ENCODE results near the gene SLC26A8.

SLC26A8 gene, protein sequence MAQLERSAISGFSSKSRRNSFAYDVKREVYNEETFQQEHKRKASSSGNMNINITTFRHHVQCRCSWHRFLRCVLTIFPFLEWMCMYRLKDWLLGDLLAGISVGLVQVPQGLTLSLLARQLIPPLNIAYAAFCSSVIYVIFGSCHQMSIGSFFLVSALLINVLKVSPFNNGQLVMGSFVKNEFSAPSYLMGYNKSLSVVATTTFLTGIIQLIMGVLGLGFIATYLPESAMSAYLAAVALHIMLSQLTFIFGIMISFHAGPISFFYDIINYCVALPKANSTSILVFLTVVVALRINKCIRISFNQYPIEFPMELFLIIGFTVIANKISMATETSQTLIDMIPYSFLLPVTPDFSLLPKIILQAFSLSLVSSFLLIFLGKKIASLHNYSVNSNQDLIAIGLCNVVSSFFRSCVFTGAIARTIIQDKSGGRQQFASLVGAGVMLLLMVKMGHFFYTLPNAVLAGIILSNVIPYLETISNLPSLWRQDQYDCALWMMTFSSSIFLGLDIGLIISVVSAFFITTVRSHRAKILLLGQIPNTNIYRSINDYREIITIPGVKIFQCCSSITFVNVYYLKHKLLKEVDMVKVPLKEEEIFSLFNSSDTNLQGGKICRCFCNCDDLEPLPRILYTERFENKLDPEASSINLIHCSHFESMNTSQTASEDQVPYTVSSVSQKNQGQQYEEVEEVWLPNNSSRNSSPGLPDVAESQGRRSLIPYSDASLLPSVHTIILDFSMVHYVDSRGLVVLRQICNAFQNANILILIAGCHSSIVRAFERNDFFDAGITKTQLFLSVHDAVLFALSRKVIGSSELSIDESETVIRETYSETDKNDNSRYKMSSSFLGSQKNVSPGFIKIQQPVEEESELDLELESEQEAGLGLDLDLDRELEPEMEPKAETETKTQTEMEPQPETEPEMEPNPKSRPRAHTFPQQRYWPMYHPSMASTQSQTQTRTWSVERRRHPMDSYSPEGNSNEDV

DNA sequence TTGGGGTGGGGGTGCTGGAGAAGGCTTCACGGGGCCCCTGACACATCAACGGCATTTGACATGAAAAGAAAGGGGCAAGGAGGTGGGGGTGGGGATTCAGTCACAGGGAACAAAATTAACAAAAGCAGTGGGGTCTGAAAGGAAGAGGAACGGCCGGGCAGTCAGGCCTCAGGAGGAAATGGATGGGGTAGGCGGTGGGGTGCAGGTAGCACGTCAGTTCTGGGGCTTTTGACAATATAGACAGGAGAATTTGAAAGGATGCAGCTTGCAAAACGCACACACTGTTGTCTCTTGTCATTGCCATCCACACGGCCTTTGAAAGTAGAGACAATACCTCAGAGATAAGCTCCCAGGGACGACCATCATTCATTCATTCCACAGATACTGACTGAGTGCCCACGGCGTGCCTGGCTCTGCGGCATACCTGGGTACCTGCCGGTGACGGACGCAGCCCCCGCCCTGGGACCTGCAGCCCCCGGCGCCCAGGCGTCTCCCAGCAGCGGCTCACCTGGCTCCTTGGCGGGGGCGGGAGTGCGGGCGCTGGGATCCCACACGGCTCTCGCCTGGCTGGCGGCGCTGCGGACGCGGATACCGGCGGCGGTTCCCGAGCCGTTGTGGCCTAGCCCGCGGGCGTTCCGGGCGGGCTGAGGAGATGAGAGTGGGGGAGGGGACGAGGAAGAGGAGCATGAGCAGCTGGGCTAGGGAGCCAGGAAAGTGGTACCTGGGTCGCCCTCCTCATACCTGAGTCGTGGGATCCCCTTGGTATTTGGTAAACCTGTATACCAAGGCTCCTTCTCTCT lies at the start of gene SLC26A8:
Gene SLC26A8, minus strand, starts transcription at position 646 of the 800 bp plus-strand sequence. CDS start 4,934 bp downstream, outside the sequence.
- DNase-seq, result no peak

DNA sequence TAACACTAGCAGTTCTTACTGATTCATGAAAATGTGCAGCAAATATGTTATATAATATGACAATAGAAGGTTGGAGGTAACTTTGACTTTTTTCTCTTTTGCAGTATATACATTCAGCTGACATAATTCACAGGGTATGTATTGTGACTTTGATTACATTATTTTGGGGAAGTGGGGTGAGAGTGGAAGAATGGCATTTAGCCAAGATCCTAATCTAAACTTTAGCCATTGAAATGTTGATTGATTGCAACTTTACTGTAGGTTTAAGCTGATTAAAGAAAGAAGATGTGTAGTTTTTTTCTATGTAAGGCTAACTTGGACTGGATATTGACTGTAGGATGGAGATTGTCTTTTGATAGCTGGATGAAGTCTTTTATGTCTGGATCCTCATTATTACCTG lies 49.1 kb upstream of the SLC26A8 start:
- no peak for DNase-seq

DNA sequence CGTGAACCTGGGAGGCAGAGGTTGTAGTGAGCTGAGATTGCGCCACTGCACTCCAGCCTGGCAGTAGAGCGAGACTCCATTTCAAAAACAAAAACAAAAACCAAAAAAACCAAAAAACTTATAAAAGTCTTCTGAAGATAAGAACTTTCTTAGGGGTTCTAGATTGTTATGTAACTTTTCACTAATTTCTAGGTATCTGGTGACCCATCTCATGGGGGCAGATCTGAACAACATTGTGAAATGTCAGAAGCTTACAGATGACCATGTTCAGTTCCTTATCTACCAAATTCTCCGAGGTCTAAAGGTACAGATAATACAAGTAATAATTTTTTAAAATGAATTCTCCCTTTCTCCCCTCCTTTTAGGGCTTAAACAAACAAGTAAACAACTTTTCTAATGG lies 48.2 kb upstream of the SLC26A8 start:
- no peak for DNase-seq

DNA sequence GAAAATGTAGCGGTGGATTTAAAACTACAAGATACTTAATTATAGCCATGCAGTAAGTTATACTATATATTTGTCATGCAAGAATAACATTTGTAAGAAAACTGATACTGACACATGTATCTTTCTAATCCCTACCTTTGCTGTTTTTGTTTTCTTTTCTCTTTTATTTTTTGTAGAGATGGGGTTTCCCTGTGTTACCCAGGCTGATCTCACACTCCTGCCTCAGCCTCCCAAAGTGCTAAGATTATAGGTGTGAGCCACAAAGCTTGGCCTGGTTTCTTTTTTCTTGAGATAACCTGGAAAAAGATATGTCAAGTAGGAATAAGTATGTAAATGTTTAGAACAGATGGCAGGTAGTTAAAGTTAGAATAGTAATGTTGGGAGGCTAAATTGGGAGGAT lies 47.3 kb upstream of the SLC26A8 start:
- DNase-seq, result no peak

DNA sequence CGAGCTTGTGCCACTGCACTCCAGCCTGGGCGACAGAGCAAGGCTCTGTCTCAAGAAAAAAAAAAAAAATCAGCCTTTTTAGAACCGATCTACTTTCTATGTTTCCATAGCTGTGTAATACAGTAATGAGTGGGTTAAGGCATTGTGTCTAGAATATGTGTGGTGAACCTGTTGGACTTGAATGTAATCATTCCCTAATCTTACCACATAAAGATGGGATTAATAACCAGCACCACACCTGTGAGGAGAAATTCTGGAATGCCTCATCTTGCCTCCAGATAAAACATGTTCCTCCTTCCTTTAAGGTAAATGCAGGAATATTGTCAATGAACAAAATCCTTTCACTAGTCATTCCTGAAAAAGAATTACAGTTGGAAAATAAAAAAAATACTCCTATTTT lies 46.8 kb upstream of the SLC26A8 start:
- DNase-seq, result no peak

DNA sequence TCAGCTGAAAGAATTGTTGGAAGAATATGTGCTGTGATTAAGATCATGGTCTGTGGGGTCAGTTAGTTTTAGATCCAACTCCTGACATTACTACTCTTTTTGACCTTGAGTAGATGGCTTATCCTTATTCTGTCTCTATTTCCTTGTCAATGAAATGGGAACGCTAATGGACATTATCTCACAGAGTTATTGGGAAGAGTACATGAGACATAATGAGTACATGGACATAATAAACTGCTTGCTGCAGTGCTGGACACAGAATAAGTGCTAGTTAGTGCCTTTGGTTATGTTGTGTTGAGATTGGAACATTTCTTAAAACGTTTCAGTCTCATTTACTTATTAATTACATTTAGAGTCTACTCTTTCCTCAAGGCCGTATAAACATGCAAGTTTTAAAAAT lies 45.8 kb upstream of the SLC26A8 start:
- DNase-seq, result no peak

DNA sequence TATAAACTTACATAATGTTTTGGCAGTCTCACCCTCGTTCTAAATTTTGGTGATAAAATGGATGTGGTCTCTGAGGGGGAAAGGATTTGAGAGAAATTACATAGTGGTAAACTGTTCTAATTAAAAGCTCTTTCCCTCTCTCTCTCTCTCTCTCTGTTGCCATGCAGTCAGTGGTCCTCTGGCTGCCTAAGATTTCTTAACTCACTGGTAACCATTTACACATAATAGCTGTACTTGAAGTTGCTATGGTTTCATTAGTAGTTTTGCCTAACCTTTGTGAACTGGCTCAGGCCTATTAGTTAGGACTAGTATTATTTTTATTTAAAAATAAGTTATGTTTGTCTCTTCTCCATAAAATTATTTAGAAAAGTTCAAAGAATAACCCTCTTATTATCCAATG lies 45.1 kb upstream of the SLC26A8 start:
- DNase-seq, result no peak

DNA sequence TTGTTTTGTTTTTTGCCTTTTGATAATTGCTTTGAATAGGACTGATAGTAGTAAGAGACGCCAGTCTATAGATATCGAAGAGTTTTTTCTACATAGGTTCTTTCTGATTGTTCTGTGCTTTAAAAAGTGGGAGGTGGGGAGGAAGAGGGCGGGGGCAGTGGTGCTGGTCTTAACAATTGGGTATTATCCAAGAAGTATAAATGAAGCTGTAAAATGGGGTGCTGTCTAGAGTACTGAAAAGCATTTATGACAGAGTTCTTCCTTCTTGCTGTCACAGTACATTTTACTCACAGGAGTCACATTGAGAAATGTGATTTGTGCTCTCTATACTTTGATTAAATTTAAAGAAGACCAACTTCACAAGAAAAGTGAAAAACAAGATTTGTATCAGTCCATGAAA lies 44.1 kb upstream of the SLC26A8 start:
- DNase-seq, result no peak

DNA sequence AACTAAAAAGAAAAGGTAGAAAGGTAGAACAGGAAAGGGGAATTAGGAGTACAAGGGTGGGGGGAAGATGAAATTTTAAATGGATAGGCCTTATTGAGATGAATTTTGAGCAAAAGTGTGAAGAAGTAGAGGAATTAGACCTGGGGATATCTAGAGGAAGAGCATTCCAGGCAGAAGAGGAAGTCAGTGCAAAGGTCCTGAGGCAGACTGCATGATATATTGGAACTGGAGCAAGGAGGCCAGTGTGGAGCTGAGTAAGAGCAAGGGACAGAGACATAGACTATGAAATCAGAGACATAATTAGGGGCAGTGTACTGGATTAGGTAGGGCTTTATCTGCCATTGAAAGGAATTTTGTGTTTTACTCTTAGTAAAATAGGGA lies 43.6 kb upstream of the SLC26A8 start:
- no peak for DNase-seq

DNA sequence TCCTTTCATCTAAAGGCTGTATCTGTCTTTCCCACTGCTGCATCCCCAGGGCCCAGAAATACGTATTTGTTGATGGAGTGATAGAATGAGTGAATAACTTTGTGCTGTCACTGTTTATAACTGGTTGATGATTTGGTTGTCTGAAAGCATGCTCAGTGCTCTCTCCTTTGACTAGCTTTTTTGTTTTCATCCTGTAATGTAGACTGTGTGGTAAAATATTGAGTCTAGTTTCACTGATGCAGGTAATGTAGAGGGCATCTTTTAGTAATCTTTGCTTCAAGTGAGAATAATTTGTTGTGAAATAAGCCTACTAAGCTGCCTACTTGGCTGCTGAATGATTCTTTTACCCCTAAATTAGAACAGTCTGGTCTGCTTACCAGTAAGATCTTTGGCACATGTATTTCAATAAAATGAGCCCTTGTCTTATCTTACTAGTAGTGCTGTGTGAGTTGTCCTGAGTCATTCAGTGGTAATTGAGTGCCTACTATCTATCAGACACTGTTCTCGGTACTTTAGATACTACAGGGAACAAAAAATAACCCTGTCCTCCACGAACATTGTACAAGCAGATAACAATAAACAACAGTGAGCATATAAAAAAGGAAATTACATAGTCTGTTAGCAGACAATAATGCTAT lies 43.1 kb upstream of the SLC26A8 start:
- DNase-seq, result no peak

DNA sequence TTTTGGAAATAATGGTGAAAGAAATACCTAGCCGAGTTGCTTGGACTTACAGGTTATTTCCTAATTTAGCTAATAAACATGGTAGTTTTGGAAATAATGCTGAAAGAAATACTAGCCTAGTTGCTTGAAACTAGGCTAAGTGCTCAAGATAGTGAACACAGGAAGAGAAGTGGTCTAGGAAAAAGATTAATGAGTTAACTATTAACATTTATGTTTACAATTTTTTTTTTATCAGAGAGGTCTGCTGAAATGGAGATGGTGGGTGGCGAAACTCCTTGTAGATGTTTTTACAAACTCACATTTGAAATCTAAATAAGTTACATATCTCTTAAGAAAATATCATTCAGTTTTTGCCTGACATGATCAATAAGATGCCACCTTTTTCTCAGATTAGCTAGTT lies 42.4 kb upstream of the SLC26A8 start:
- DNase-seq, result no peak

DNA sequence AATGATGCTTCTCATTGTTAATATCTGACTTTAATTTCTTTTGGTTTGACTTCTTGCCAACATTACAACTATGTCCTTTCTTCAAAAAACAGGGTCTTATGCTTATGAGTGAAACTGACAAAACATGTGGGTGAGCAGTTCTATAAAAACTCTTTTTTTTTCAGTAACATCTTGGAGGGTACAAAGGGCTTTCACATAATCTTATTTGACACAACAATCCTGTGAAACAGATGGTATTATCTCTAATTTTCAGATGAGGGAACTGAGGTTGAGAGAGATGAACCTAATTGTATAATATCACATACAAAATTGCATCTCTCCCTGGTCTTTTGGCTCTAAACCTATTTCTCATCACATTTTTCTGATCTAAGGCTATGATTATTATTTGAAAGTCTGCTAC lies 41.5 kb upstream of the SLC26A8 start:
- no peak for DNase-seq

DNA sequence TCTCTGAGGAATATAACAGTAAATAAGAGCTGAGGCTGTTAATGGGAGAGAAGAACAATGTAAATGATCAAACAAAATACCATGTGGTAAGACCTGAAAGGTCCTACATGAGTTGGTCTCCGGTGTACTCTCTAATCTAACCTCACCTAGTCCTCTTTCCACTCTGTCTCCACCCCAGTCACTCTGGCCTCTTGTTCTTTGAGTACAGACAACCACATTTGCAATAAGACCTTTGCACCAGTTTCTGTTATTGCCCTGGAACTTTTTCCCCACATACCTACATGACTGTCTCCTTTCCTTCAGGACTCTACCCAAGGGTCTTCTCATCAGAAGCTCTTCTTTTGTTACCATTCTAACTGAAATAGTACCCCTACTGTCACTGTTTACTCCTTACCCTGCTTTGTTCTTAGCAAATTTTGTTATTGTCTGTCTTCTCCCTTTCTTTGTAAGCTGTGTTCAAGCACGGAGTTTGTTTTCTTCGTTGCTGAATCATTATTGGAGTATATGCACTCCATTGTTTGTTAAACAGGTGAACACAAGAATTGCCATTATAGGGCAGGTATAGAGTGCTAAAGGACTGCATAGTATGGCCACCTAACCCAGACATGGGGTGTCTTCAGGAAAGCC lies 40.4 kb upstream of the SLC26A8 start:
- no peak for DNase-seq

DNA sequence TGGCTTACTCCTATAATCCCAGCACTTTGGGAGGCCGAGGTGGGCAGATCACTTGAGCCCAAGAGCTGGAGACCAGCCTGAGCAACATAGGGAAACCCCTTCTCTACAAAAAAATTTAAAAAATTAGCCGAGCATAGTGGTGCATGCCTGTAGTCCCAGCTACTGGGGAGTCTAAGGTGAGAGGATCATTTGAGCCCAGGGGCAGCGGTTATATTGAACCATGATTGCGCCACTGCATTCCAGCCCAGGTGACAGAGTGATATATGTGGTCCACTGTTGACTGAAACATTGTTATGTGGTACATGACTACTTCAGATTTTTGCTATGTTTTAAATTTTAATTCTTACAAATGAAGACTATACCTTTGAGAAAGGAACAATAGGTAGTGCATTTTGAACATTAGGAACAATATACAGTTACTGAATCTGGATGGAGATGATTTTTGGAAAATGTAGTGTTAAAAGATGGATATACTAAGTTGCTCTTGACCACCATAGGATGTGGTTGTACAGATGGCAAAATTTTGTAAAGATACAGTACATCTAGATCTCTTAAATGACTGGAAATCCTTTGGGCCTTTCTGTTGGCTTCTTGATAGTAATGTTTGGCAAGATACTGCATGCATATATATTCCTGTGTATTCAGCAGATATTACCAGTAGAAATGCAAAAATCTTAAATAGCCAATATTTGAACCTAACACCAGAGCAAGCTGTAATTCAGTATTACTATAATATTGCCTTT lies 39.0 kb upstream of the SLC26A8 start:
- no peak for DNase-seq

DNA sequence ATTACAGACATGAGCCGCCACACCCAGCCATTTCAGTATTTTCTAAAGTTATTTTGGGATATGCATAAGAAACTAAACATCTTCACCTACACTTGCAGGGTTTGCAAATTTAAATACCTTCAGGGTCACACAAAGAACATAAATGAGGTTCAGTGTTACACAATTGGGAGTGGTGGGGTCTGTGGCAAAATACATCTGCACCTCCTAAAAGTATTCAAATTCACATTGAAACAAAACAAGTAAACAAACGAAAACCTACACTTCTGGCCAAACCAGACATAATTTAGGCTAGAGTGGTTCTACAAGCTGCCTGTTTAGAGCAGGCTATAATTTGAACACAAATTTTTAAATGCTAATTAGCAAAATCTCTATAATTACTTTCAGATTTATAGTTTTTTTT lies 37.8 kb upstream of the SLC26A8 start:
- no peak for DNase-seq

DNA sequence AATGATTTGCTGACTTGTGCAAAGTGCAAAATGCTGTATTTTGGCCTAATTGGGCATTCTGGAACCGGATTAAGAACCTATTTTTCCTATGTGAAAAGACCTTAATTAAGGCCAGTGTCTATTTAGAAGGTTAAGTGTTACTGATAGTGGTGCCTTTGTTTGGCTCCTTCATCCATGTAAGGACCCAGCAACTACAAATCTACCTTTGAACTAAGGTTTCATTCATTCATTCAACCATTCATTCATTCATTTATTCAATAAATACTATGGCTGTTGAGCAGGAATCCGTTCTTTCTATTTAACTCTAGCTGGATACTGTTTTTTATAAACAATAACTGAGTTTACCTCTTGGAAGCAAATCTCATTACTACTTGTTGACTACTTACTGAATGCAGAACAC lies 36.8 kb upstream of the SLC26A8 start:
- DNase-seq, result no peak

DNA sequence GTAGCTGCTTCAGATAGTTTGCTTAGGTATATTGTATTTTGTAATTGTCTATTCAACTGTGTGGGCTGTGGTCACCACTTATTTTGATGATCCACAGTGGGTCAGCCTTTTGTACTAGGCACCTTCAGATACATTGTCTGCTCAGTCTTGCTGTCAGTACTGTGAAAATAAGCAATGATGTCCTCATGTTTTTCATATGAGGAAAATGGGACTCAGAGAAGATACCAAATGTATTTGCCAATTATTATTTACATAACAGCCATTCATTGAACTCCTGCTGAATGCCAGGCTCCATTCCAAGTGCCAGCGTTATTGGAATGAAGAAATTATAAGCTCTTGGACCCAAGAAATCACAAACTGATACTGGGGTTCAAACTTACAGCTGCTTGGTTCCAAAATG lies 31.7 kb upstream of the SLC26A8 start:
- no peak for DNase-seq

DNA sequence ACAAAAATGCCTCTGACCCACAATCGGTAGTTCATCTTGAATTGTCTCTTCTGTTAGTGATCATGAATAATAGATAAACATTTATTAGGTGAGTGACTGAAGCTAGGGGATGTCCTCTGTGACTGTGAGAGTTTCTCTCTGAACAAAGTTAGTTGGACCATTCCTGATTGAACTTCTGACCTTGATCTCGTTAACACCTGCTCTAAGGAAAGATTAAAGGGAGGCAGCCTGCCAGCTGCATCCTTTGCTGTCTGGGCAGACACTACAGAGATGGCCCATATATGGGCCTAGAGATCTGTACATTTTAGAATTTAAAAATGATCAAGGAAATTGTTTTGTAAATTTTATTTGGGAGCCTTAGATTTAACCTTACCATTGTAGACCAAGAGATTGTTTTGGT lies 30.5 kb upstream of the SLC26A8 start:
- DNase-seq, result no peak

DNA sequence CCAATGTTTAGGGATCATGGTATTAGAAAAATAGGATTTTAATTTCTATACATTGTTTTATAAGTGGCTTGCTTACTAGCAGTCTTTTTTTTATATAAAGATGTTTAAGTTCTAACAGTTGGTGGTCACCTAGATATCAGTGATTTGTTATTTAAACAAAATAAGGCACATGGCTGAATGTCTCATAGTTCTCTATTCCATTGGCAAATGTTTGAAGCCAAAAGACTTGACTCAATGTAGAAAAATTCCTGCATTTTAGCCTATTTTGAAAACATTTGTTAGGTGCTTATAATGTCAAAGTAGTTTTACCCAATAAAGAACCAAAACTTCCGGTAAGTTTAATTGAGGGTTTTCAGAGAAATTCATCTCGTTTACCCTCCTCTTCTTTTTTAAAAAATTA lies 30.0 kb upstream of the SLC26A8 start:
- no peak for DNase-seq

DNA sequence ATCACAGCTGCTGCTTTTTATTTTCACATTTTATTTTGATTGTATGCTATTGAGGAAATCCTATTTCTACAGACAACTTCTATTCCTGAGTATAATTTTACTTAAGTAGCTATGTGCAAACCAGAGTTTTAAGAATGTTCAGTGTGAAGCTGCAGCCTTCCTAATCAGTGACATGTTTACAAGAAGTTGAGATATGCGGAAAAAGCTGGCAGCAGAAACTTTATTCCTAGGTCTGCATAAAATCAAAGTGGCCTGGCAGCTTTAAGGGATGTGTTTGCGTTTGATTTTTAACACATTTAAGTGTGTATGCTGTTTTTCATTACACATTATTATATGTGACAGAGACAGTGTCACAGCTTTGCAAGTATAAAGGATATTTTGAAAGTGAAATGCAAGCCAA lies 29.4 kb upstream of the SLC26A8 start:
- no peak for DNase-seq

DNA sequence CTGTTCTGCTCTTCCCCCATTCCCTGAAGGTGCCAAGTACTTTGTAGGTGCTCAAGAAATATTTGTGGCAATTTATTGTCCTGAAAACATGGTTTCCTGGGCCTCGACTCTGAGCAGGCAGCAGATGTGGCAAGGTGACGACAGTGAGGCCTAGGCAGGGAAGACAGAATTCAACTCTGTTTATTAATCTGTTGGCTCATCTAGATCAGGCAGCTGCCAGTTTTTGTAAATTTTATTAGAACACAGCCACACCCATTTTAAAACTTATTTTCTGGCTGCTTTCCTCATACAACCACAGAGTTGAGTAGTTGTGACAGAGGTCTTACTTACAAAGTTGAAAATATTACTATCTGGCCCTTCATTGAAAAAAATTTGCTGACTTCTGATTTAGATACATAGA lies 27.7 kb upstream of the SLC26A8 start:
- DNase-seq, result no peak
